ENCODE data around the gene ARF6.

Gene ARF6

DNA sequence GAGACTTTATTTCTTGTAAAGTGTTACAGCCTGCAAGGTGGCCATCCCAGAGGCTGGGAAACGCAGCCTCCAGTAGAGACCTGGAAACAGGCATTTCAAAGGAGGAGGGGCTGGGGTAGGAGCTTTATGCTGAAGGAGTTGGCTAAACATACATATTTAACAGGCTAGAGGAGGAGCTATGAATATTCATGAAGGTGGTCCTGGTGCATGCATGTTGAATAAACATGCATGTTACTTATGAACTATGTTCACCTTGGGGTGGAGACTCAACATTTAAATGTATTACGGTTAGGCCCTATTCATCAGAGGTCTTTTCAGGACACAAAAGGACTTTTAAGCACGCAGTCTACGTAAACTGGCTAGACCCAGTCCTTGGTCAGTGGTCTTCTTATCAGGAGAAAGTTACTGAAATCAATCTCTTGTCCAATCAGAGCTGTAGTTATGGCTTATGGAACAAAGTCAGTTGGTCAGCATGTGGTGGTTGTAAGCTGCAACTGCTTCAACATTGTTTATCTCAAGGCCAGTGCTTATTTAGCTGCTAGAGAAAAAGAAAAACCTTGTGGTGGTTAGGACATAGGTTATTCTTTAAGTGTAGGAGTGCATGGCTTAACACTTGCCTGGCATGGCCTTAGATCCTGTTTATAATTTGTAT is 11.4 kb upstream of the ARF6 start:
- Mint-ChIP-seq H3K4me1 (peaks cover 5% of the 10 kb centered on the region), H3K36me3 (ENCODE audit: low read depth) (no peaks in the 10 kb centered on the region), H3K27me3 (ENCODE audit: low read depth) (peaks cover 4% of the 10 kb centered on the region), H3K9me3 (no peaks in the 10 kb centered on the region), H3K4me3 (no peak overlapping the region), H3K27ac (peak overlapping the region in 1 of 3 experiments; percentile 71)
- TF ChIP-seq, protein P1, sequence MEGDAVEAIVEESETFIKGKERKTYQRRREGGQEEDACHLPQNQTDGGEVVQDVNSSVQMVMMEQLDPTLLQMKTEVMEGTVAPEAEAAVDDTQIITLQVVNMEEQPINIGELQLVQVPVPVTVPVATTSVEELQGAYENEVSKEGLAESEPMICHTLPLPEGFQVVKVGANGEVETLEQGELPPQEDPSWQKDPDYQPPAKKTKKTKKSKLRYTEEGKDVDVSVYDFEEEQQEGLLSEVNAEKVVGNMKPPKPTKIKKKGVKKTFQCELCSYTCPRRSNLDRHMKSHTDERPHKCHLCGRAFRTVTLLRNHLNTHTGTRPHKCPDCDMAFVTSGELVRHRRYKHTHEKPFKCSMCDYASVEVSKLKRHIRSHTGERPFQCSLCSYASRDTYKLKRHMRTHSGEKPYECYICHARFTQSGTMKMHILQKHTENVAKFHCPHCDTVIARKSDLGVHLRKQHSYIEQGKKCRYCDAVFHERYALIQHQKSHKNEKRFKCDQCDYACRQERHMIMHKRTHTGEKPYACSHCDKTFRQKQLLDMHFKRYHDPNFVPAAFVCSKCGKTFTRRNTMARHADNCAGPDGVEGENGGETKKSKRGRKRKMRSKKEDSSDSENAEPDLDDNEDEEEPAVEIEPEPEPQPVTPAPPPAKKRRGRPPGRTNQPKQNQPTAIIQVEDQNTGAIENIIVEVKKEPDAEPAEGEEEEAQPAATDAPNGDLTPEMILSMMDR (IDR thresholded peaks at IDR 0.05; ENCODE audit: unreplicated experiment in 3 of 3), result no peak

DNA sequence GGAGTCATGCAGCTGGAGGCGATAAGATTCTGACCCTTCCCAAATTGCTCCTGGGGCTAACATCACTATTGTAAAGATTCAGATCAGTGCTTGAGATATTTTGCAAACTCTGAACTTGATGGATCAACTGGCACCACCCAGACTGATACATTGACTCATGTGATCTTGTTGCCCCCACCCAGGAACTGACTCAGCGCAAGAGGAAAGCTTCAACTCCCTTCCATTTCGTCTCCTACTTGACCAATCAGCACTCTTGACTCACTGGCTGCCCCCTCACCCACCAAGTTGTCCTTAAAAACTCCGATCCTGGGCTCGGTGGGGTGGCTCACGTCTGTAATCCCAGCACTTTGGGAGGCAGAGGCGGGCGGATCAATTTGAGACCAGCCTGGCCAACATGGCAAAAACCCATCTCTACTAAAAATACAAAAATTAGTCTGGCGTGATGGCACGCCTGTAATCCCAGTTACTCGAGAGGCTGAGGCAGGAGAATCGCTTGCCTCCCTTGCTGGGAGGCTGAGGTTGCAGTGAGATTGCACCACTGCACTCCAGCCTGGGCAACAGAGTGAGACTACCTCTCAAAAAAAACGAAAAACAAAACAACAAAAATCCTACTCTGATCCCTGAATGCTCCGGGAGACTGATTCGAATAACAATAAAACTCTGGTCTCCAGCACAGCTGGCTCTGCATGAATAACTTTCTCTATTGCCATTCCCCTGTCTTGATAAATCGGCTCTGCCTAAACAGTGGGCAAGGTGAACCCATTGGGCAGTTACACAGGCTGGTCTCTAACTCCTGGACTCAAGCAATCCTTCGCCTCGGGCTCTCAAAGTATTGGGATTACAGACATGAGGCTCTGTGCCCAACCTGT is 9.8 kb upstream of the ARF6 start:
- H3K27me3 Mint-ChIP-seq (ENCODE audit: low read depth), result peaks cover 4% of the 10 kb centered on the region
- TF ChIP-seq, protein P1 (IDR thresholded peaks at IDR 0.05; ENCODE audit: unreplicated experiment in 3 of 3), result no peak
- H3K4me1 Mint-ChIP-seq, result peaks cover 5% of the 10 kb centered on the region
- H3K4me3 Mint-ChIP-seq, result no peak overlapping the region
- no peaks in the 10 kb centered on the region for H3K36me3 Mint-ChIP-seq (ENCODE audit: low read depth)
- H3K9me3 Mint-ChIP-seq, result no peaks in the 10 kb centered on the region
- no peak overlapping the region for H3K27ac Mint-ChIP-seq

DNA sequence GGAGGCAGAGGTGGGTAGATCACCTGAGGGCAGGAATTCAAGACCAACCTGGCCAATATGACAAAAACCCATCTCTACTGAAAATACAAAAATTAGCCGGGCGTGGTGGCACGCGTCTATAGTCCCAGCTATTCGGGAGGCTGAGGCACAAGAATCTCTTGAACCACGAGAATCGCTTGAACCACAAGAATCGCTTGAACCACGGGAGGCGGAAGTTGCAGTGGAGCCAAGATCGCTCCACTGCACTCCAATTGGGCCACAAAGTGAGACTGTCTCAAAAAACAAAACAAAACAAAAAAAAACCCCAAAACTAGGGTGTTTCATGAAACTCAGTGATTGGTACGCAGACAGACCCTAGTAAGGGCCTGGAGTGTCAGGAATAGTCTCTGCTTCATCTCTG is 6.4 kb upstream of the ARF6 start:
- TF ChIP-seq, protein P1 (IDR thresholded peaks at IDR 0.05; ENCODE audit: unreplicated experiment in 3 of 3), result no peak
- Mint-ChIP-seq H3K4me3 (no peak overlapping the region), H3K36me3 (ENCODE audit: low read depth) (no peaks in the 10 kb centered on the region), H3K9me3 (no peaks in the 10 kb centered on the region), H3K27ac (no peak overlapping the region), H3K27me3 (ENCODE audit: low read depth) (peaks cover 4% of the 10 kb centered on the region), H3K4me1 (no peaks in the 10 kb centered on the region)

DNA sequence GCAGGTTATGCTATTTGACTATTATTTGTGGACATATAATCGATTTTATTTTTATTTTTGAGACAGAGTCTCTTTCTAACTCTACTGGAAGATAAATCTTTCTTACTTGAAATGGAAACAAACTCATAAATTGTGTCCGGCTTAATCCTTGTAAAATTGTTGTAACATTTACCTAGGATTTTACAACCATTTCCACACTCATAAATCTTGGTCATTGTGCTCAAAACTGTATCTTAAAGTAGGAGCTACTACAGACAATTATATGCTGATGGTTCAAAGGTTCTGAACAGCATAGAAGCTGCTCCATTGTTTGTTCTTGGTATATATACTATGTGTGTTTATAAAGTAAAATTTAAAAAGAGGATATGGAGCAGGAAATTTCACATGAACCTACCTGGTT is 4.6 kb upstream of the ARF6 start:
- Mint-ChIP-seq H3K27me3 (ENCODE audit: low read depth) (no peaks in the 10 kb centered on the region), H3K9me3 (no peaks in the 10 kb centered on the region), H3K36me3 (ENCODE audit: low read depth) (no peaks in the 10 kb centered on the region), H3K4me1 (peaks cover 8% of the 10 kb centered on the region), H3K27ac (no peak overlapping the region), H3K4me3 (no peak overlapping the region)
- TF ChIP-seq, protein P1 (IDR thresholded peaks at IDR 0.05; ENCODE audit: unreplicated experiment in 3 of 3), result no peak

DNA sequence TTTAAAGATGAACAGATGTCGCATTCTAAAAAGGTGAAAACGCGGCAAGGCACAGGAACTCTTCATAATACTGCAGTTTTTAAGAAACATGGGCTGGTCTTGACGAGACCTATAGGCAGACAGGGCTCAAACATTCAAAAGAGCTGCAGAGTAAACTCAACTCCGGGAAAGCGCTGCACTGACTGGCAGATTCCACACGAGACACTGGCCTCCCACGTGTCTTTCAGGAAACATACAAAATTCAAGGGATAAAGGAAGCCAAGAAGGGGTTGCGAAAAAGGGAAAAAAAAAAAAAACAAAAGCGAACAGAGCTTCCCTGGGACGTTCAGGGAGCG is 614 bp upstream of the ARF6 start:
- TF ChIP-seq, protein P1 (IDR thresholded peaks at IDR 0.05; ENCODE audit: unreplicated experiment in 3 of 3), result peak in 1 of 3 experiments; percentile 8
- H3K4me3 Mint-ChIP-seq, result peak overlapping the region; percentile 92 to 96 (median 96)
- H3K4me1 Mint-ChIP-seq, result peaks cover 36% of the 10 kb centered on the region
- peaks cover 31% of the 10 kb centered on the region for H3K36me3 Mint-ChIP-seq (ENCODE audit: low read depth)
- H3K27me3 Mint-ChIP-seq (ENCODE audit: low read depth), result no peaks in the 10 kb centered on the region
- H3K27ac Mint-ChIP-seq, result peak overlapping the region; percentile 99 to 100 (median 100)
- no peaks in the 10 kb centered on the region for H3K9me3 Mint-ChIP-seq
